Choroid plexus epithelial cell (primary cell): ENCODE results near the gene ASCC2.

ENCODE experiments used
- DNase-seq: peaks from one replicate; pipeline ENCODE4 v3.0.0-alpha.2; 2010; ENCODE audit warnings: low read depth
- H3K4me3 ChIP-seq: 2 replicates; pipeline ENCODE4 v1.5.1; 2011; ENCODE audit warnings: low read depth, mild to moderate bottlenecking, control low read depth, low read length, moderate library complexity
- TF ChIP-seq, protein P1 (sequence below): conservative IDR thresholded peaks from 2 replicates; pipeline ENCODE4 v1.5.1; 2011; ENCODE audit warnings: low read depth, mild to moderate bottlenecking, control low read depth, inconsistent platforms, low read length, moderate library complexity

Gene ASCC2

DNA sequence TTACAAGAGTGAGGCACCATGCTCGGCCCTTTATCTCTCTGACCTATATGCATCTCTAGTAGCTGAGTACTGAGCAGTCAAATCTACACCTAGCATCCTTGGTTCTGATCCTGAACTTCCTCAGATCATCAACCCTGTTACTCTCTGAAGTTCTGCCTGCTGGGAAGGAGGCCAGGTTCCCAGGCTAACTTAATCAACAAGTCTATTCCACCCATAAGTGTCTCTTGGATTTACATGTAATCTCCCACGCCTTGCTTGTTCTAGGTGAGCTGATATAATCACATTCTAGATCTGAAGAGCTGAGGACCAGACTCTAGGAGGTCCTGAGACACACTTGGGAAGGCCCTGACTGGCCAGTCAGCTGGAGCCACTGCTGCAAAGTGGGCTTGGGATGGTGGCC lies 96.1 kb downstream of the ASCC2 start:
- TF ChIP-seq, protein P1, sequence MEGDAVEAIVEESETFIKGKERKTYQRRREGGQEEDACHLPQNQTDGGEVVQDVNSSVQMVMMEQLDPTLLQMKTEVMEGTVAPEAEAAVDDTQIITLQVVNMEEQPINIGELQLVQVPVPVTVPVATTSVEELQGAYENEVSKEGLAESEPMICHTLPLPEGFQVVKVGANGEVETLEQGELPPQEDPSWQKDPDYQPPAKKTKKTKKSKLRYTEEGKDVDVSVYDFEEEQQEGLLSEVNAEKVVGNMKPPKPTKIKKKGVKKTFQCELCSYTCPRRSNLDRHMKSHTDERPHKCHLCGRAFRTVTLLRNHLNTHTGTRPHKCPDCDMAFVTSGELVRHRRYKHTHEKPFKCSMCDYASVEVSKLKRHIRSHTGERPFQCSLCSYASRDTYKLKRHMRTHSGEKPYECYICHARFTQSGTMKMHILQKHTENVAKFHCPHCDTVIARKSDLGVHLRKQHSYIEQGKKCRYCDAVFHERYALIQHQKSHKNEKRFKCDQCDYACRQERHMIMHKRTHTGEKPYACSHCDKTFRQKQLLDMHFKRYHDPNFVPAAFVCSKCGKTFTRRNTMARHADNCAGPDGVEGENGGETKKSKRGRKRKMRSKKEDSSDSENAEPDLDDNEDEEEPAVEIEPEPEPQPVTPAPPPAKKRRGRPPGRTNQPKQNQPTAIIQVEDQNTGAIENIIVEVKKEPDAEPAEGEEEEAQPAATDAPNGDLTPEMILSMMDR, result no peak
- no peak for DNase-seq
- no peak overlapping the region for H3K4me3 ChIP-seq

DNA sequence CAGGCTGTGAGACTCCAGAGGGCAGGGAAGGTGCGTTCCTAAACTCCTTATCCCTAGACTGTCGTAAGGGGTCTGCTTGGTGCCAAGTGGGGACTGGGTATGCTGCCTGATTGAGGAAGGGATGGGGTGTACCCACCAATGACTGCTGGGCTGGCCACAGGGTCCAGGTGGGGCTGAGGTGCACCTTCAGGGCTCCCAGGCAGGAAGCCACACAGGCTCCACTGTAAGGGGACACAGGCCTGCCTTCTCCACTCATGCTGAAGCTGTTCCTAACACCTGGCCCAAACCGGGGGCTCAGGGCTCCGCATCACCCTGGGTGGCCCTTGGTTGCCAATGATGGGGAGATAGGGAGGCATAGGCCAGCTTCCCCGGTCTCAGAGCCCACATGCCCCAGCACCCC lies 97.9 kb downstream of the ASCC2 start:
- DNase-seq, result no peak
- TF ChIP-seq, protein P1, result no peak
- H3K4me3 ChIP-seq, result no peak overlapping the region

DNA sequence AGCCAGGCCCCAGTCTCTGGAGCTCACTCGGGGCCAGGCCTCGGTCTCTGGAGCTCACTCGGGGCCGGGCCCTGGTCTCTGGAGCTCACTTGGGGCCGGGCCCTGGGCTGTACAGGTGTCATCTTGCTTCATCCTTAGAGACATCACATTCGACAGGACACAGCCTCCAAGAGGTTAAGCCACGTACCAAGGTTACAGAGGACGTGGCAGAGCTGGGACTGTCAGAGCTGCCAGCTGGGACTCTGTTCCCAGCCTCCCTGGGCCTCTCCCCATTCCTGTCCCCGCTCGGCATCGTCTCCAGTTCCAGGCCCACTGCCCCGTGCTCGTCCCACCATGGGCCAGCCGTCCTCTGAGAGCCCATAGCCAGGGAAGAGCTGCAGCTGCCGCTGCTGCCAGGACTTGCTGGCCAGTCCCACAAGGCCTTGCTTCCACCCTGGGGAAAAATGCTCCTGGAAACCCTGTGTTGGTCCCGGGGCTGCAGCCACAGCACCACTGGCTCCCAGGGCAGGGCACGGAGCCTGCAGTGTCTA lies 98.7 kb downstream of the ASCC2 start:
- no peak overlapping the region for H3K4me3 ChIP-seq
- DNase-seq, result no peak
- TF ChIP-seq, protein P1, result no peak
